Stomach (tissue), 9 donors: Measurements from ENCODE around the gene GATA3. TPM values are rescaled to one million over a fixed set of nuclear protein-coding genes. Genes with fewer than 3 reads are reported as not detected.

Experiments
- DNase-seq, 2 donors: peaks; one replicate each; pipeline versions ENCODE4 v3.0.0 to v3.0.0-alpha.2; 2013 to 2019
- H3K27ac ChIP-seq, 5 donors: fragments of 200-600 bp in 4 of 5; sonication (generic) in 4 of 5; one replicate each; pipeline ENCODE4 v1.5.1; 2013 to 2019; ENCODE audit warnings: mild to moderate bottlenecking in 1 of 5, moderate library complexity in 1 of 5
- H3K27me3 ChIP-seq, 3 donors: fragments of 200-600 bp; sonication (generic); one replicate each; pipeline ENCODE4 v1.5.1; 2017 to 2019; ENCODE audit warnings: mixed run types in 1 of 3
- H3K36me3 ChIP-seq, 4 donors: fragments of 200-600 bp; sonication (generic); 1 replicate in 3 of 4; 2 replicates in 1 of 4; pipeline ENCODE4 v1.5.1; 2016 to 2019
- H3K4me1 ChIP-seq, 4 donors: fragments of 200-600 bp; sonication (generic); one replicate each; pipeline ENCODE4 v1.5.1; 2016 to 2019
- H3K4me3 ChIP-seq, 4 donors: fragments of 200-600 bp; sonication (generic) in 3 of 4; one replicate each; pipeline ENCODE4 v1.5.1; 2016 to 2019; ENCODE audit warnings: mild to moderate bottlenecking in 1 of 4
- H3K9me3 ChIP-seq, 4 donors: fragments of 200-600 bp; sonication (generic); one replicate each; pipeline ENCODE4 v1.5.1; 2016 to 2019
- CTCF ChIP-seq, 7 experiments: fragments of 450-650 bp in 4 of 7; fragments of 200-600 bp in 3 of 7; sonication (generic) in 3 of 7; IDR thresholded peaks; one replicate each; pipeline ENCODE4 v1.5.1; 2016 to 2019; ENCODE audit warnings: antibody characterized with exemption in 7 of 7, control low read depth in 2 of 7, mild to moderate bottlenecking in 1 of 7
- EP300 ChIP-seq: sonication (generic); formaldehyde crosslinking; IDR thresholded peaks from one replicate; pipeline ENCODE4 v1.6.1; 2017; ENCODE audit warnings: antibody characterized with exemption
- POLR2A ChIP-seq, 4 donors: fragments of 450-650 bp; IDR thresholded peaks; one replicate each; pipeline ENCODE4 v1.6.1; 2016; ENCODE audit warnings: antibody characterized with exemption in 4 of 4, control low read depth in 2 of 4, mild to moderate bottlenecking in 1 of 4, moderate library complexity in 1 of 4
- POLR2AphosphoS5 ChIP-seq, 3 donors: sonication (generic); formaldehyde crosslinking; IDR thresholded peaks; one replicate each; pipeline ENCODE4 v1.6.1; 2016; ENCODE audit warnings: antibody characterized with exemption in 3 of 3
- WGBS, 5 donors: extraction: QIAGEN DNeasy Blood & Tissue Kit in 3 of 5; methylation state at CpG; one replicate each; pipeline versions ENCODE4 v1.1.5 to v1.1.7; 2013 to 2018; 5-methylcytosine and 5-hydroxymethylcytosine counted together
- intact Hi-C: fragments of 100-400 bp; cut with DNase I; formaldehyde crosslinking; loops from one replicate; pipeline ENCODE4 v1.15.1; 2023; ENCODE audit warnings: low total_unique reads
- polyA plus RNA-seq, 3 donors: library from polyadenylated mRNA; stranded (reverse); fragments of 200-250 nt; gene quantifications; one replicate each; pipeline ENCODE4 v1.2.3, GENCODE V29; 2013
- total RNA-seq, 5 donors: library from RNA; depleted of rRNA; stranded (reverse); fragments of >200 nt; gene quantifications; one replicate each; pipeline versions ENCODE4 v1.1.0 to v1.2.3, GENCODE V29; 2014 to 2016
- donor health status: healthy with polysubstance abuse.
- donor health status: Bipolar disorder and iron deficiency.
- donor health status: healthy.

GATA3 gene
- total and polyA plus RNA-seq, 8 donors, result 0.12 to 1.2 (median 0.18) TPM; not detected in 2

GRCh38 chr10:8092428-8092827, 37.9 kb downstream of the GATA3 start:
- no peak for TF ChIP-seq POLR2AphosphoS5 (IDR thresholded peaks at IDR 0.05)
- TF ChIP-seq POLR2A (IDR thresholded peaks at IDR 0.05), result no peak
- no peak for TF ChIP-seq EP300
- no peak for TF ChIP-seq CTCF (IDR thresholded peaks at IDR 0.05)
- intact Hi-C loops, result no loop called here
- WGBS, 5 donors, result 58 to 60% (median 59%) methylated on average over 2 of the region's 2 CpGs

GRCh38 chr10:8095959-8096358, 41.5 kb downstream of the GATA3 start:
- Histone ChIP-seq H3K4me1 (no peaks in the 10 kb centered on the region), H3K4me3 (no peak overlapping the region), H3K27ac (no peak overlapping the region), H3K9me3 (no peaks in the 10 kb centered on the region), H3K27me3 (no peaks in the 10 kb centered on the region), H3K36me3 (no peaks in the 10 kb centered on the region)
- TF ChIP-seq EP300, result no peak
- no peak for TF ChIP-seq CTCF (IDR thresholded peaks at IDR 0.05)
- TF ChIP-seq POLR2AphosphoS5 (IDR thresholded peaks at IDR 0.05), result no peak
- no peak for TF ChIP-seq POLR2A (IDR thresholded peaks at IDR 0.05)
- no peak for DNase-seq
- WGBS, 5 donors, result 61 to 75% (median 63%) methylated on average over 11 to 14 of the region's 14 CpGs
- intact Hi-C loops, result no loop called here

More at GRCh38 chr10:8092428-8092827, 37.9 kb downstream of the GATA3 start:
- no peaks in the 10 kb centered on the region for H3K9me3 ChIP-seq
- H3K4me1 ChIP-seq, result no peaks in the 10 kb centered on the region
- H3K36me3 ChIP-seq, result no peaks in the 10 kb centered on the region
- H3K27me3 ChIP-seq, result no peaks in the 10 kb centered on the region
- DNase-seq, result no peak
- H3K4me3 ChIP-seq, result no peak overlapping the region
- H3K27ac ChIP-seq, result no peak overlapping the region

- Histone ChIP-seq H3K9me3 (no peaks in the 10 kb centered on the region), H3K36me3 (no peaks in the 10 kb centered on the region), H3K4me1 (no peaks in the 10 kb centered on the region), H3K27me3 (no peaks in the 10 kb centered on the region), H3K4me3 (no peak overlapping the region), H3K27ac (no peak overlapping the region)
- 80 to 91% (median 90%) methylated on average over 5 of the region's 5 CpGs for WGBS, 5 donors
- no peak for TF ChIP-seq CTCF (IDR thresholded peaks at IDR 0.05)
- no peak for TF ChIP-seq EP300
- TF ChIP-seq POLR2AphosphoS5 (IDR thresholded peaks at IDR 0.05), result no peak
- no peak for TF ChIP-seq POLR2A (IDR thresholded peaks at IDR 0.05)
- intact Hi-C loops, result no loop called here
- no peak for DNase-seq
These were observed 42.4 kb downstream of the GATA3 start for GRCh38 chr10:8096931-8097330.

GRCh38 chr10:8100366-8100765, 45.9 kb downstream of the GATA3 start:
- H3K36me3 ChIP-seq, result no peaks in the 10 kb centered on the region
- H3K27me3 ChIP-seq, result peaks cover 0 to 22% (median 0%) of the 10 kb centered on the region in 3 donors
- 54 to 74% (median 72%) methylated on average over 4 of the region's 4 CpGs for WGBS, 5 donors
- DNase-seq, result no peak
- no peak overlapping the region for H3K4me3 ChIP-seq
- H3K9me3 ChIP-seq, result no peaks in the 10 kb centered on the region
- intact Hi-C loops, result no loop called here
- no peaks in the 10 kb centered on the region for H3K4me1 ChIP-seq
- TF ChIP-seq POLR2AphosphoS5 (IDR thresholded peaks at IDR 0.05) (no peak), POLR2A (IDR thresholded peaks at IDR 0.05) (no peak), EP300 (no peak), CTCF (IDR thresholded peaks at IDR 0.05) (no peak)
- no peak overlapping the region for H3K27ac ChIP-seq
